A673 (cell line): Measurements from ENCODE around the gene PRKCH. TPM values are rescaled to one million over a fixed set of nuclear protein-coding genes. Genes with fewer than 3 reads are reported as not detected.

Source experiments
- BruUV-seq: library from RNA; stranded (reverse); fragments of 400-500 nt; replicated peaks from 2 replicates; lab custom pipeline; 2021; lab: Mats Ljungman, UMichigan
- CTCF ChIA-PET: fragments of 300-600 bp; sonication (Branson Sonifier 250); formaldehyde crosslinking; loops from one replicate; lab custom pipeline; 2022; ENCODE audit warnings: antibody characterized with exemption; lab: Charles Lee
- POLR2A ChIA-PET: fragments of 300-600 bp; sonication (Branson Sonifier 250); formaldehyde crosslinking; loops from one replicate; lab custom pipeline; 2022; ENCODE audit warnings: antibody characterized with exemption; ENCODE audit not compliant: low non-redundant PET; lab: Charles Lee
- DNase-seq: peaks from one replicate; pipeline ENCODE4 v3.0.0-alpha.2; 2015; ENCODE audit warnings: low spot score
- H3K27ac ChIP-seq: fragments of 200-600 bp; sonication (generic); 2 replicates; pipeline ENCODE4 v1.5.1; 2016; ENCODE audit warnings: mixed run types, low read depth, mild to moderate bottlenecking, mixed read lengths, antibody characterized with exemption, low read length; ENCODE audit not compliant: poor library complexity, severe bottlenecking
- H3K27me3 ChIP-seq: fragments of 200-600 bp; sonication (generic); replicated peaks from 2 replicates; pipeline ENCODE4 v1.6.1; 2017; ENCODE audit warnings: mixed run types, low read depth, mild to moderate bottlenecking, mixed read lengths, antibody characterized with exemption, low read length; ENCODE audit not compliant: insufficient read depth, poor library complexity
- H3K36me3 ChIP-seq: fragments of 200-600 bp; sonication (generic); 2 replicates; pipeline ENCODE4 v1.6.1; 2016; ENCODE audit warnings: mixed run types, mild to moderate bottlenecking, mixed read lengths, antibody characterized with exemption, low read length; ENCODE audit not compliant: insufficient read depth, poor library complexity, severe bottlenecking
- H3K4me1 ChIP-seq: fragments of 200-600 bp; sonication (generic); 2 replicates; pipeline ENCODE4 v1.6.1; 2017; ENCODE audit warnings: mixed run types, mild to moderate bottlenecking, mixed read lengths, antibody characterized with exemption, low read length; ENCODE audit not compliant: insufficient read depth, poor library complexity, severe bottlenecking
- H3K4me3 ChIP-seq: fragments of 200-600 bp; sonication (generic); 2 replicates; pipeline ENCODE4 v1.5.1; 2016; ENCODE audit warnings: low read depth, mixed run types, mild to moderate bottlenecking, mixed read lengths, low read length; ENCODE audit not compliant: poor library complexity, severe bottlenecking
- H3K9me3 ChIP-seq: fragments of 200-600 bp; sonication (generic); 2 replicates; pipeline ENCODE4 v1.6.1; 2016; ENCODE audit warnings: mixed run types, low read depth, mild to moderate bottlenecking, mixed read lengths, antibody characterized with exemption, low read length; ENCODE audit not compliant: poor library complexity, severe bottlenecking
- CTCF ChIP-seq: fragments of 300-800, 200-600 bp; sonication (generic); conservative IDR thresholded peaks from 2 replicates; pipeline ENCODE4 v1.5.1; 2017; ENCODE audit warnings: low read depth, mild to moderate bottlenecking, antibody characterized with exemption, low read length, moderate library complexity, mixed read lengths
- EZH2 ChIP-seq: fragments of 200-600 bp; sonication (generic); IDR thresholded peaks from 2 replicates; pipeline ENCODE4 v1.6.1; 2017; ENCODE audit warnings: borderline replicate concordance, low read depth, mild to moderate bottlenecking, mixed read lengths, antibody characterized with exemption, low read length; ENCODE audit not compliant: poor library complexity, severe bottlenecking
- intact Hi-C: fragments of 100-400 bp; cut with micrococcal nuclease; formaldehyde crosslinking; loops from one replicate; pipeline ENCODE4 v1.10.0; 2022; ENCODE audit not compliant: unreplicated experiment
- total RNA-seq: library from RNA; stranded (reverse); gene quantifications from 2 replicates; pipeline ENCODE4 v1.2.3, GENCODE V29; 2021

The PRKCH gene
- total RNA-seq, 1 experiment from 2014 or later, result 1.8 TPM

GRCh38 chr14:61480704-61481285 is 159.4 kb downstream of the PRKCH start:
- intact Hi-C loops, result no loop called here
- Histone ChIP-seq H3K27ac (no peak overlapping the region), H3K9me3 (no peaks in the 10 kb centered on the region), H3K4me3 (no peak overlapping the region), H3K27me3 (no peaks in the 10 kb centered on the region), H3K36me3 (no peaks in the 10 kb centered on the region), H3K4me1 (peaks cover 8% of the 10 kb centered on the region)
- TF ChIP-seq EZH2 (no peak), CTCF (no peak)
- ChIA-PET CTCF (no interaction called here), POLR2A (no interaction called here)
- DNase-seq, result no peak
- BruUV-seq, result no TSS peak

- ChIA-PET CTCF (no interaction called here), POLR2A (no interaction called here)
- no peaks in the 10 kb centered on the region for H3K36me3 ChIP-seq
- TF ChIP-seq CTCF (no peak), EZH2 (no peak)
- no peak for DNase-seq
- intact Hi-C loops, result no loop called here
- no peak overlapping the region for H3K4me3 ChIP-seq
- no peak overlapping the region for H3K27ac ChIP-seq
- no peaks in the 10 kb centered on the region for H3K27me3 ChIP-seq
- BruUV-seq, result no TSS peak
- H3K4me1 ChIP-seq, result peaks cover 3% of the 10 kb centered on the region
- H3K9me3 ChIP-seq, result no peaks in the 10 kb centered on the region
Observed at GRCh38 chr14:61481701-61482100, 160.3 kb downstream of the PRKCH start.

- ChIA-PET POLR2A (no interaction called here), CTCF (no interaction called here)
- DNase-seq, result no peak
- H3K4me3 ChIP-seq, result no peak overlapping the region
- no peak overlapping the region for H3K27ac ChIP-seq
- intact Hi-C loops, result no loop called here
- no peaks in the 10 kb centered on the region for H3K36me3 ChIP-seq
- no peaks in the 10 kb centered on the region for H3K9me3 ChIP-seq
- TF ChIP-seq CTCF (no peak), EZH2 (no peak)
- BruUV-seq, result no TSS peak
- H3K4me1 ChIP-seq, result no peaks in the 10 kb centered on the region
- no peaks in the 10 kb centered on the region for H3K27me3 ChIP-seq
Observed at GRCh38 chr14:61482348-61483206, 161.2 kb downstream of the PRKCH start.
